CD4-positive, alpha-beta T cell treated with Interleukin-4 for 4 hours (primary cell): ENCODE results near the gene TEN1.
A peak's percentile ranks its signal among the peaks of the same experiment; 100 is the strongest.

Experiments
- DNase-seq: peaks from one replicate; pipeline ENCODE4 v3.0.0-alpha.2; 2020

The TEN1 gene

DNA sequence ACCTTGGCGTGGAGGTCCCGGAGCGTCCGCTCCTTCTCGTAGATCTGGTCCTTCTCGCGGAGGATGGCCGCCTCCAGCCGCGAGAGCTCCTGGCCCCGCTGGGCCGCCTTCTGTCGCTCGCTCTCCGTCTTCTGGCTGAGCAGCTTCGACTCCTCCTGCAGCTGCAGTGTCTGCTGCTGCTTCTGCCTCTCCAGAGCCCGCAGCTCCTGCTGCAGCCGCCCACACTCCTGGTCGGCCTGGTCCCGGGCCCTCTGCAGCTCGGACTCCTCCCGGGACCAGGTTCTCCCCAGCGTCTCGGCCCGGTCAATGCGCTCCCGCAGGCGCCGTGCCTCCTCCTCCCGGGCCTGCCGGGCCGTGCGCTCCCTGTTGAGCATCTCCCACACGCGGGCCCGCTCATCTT lies 29.2 kb downstream of the TEN1 start:
- no peak for DNase-seq

DNA sequence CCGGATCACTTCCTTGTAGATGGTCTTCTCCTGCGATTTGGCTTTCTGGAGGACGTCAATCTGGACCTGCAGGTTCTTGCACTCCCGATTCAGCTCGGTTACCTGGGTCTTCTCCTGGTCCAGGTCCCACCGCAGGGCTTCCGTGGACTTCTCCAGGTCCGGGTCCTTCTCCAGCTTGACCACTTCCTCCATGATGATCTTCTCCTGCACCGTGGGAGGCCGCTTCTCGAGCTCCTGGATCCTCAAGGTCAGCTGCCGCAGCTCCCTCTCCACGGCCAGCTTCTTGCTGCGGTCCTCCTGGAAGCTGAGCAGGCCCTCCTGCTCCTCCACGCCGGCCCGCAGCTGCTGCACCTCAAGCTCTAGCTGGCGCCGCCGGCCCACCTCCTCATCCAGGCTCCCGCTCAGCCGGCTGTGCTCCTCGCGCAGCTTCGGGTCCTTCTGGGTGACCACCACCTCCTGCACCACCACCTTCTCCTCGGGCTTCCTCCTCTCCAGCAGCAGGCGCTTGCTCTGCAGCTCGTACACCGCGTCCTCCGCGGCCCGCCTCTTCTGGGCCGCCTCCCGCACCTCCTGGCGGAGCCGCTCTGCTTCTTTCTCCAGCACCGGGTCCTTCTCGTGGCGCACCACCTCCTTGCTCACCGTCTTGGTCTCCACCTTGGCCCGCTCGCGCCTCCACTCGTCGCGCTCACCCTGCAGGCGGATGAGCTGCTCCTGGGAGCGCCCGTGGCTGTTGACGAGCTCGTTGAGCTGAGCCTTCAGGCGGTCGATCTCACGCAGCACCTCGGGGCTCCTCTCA lies 29.8 kb downstream of the TEN1 start:
- no peak for DNase-seq

DNA sequence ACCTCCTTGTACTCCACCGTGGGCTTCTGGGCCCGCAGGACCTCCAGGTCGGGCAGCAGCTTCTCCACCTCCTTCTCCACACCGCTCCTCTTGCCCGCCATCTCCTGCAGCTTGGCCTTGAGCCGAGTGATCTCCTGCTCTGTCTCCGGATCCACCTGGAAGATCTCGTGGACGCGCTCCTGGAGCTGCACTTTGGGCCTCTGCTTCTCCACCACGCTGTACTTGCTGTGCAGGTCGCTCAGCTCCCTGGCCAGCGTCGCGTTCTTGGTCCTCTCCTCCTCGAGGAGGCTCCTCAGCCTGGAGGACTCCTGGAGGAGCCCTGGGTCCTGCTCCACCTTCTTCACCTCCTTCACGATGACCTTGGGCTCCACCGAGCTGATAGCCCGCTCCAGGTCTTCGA lies 30.4 kb downstream of the TEN1 start:
- no peak for DNase-seq

DNA sequence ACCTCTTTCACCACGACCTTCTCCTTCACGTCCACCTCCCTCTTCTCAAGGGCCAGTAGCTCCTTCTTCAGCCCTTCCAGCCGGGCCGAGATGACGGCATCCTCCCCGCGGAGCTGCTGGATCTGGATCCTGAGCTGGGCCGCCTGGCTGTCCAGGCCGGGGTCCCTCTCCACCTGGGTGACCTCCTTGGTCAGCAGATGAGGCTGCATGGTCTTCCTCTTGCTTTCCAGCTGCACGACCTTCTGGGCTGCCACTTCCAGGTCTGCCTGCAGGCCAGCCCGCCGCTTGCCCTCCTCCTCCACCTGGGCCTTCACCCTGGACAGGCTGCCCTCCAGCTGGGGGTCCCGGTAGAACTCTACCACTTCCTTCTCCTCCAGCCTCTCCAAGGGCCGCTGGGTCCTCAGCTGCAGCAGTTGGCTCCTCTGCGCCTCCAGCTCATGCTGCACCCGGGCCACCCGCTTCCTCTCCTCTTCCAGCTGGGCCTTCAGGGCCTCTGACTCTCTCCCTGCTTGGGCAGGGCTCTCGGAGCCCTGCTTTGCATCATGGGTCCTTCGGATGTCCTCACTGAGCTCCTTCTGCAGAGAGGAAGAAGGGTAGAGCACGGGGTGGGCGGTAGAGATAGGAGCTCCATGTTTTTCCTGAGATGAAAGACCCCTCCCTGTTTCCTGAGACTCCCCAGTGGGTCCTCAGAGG lies 31.1 kb downstream of the TEN1 start:
- no peak for DNase-seq

DNA sequence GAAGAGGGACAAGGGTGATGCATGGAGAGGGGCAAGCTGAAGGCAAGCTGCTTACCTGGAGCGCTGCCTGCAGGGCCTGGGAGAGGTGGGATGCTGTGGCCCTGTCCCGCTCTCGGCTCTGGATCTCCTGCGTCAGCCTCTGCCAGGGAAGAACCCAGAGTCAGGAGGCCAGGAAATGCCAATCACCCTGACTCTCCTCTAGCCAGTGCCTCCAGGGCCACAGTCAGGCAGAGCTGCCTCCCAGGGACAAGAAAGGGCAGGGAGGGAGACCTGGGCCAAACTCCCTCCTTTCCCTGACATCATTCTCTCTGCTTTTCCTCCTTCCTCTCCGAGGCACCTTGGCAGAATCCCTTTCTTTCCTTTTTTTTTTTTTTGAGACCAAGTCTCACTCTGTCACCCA lies 32.9 kb downstream of the TEN1 start:
- no peak for DNase-seq

DNA sequence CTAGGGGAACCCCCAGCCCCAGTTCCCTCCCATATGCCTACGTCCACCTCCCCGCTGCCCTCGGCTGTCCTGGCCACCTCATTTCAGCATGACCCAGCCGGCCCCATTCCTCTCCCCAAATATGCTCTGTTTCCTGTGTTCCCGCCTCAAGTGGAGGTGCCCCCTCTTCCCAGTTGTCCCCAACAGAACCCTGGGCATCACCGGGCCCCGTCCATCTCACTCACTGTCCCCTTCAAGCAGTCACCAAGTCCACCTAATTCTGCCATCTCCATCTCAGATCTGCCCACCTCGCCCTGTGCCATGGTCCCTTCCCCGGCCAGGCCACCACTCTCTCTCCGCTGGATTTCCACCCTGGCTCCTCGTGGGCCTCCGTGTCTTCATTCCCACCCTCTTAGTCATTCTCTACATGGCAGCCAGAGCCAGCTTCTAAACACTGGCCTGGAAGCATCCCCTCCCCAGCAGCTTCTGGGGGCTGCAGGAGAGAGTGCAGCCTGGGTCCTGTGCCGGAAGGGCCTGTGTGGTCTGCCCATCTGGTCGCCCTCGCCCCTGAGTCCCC lies 34.4 kb downstream of the TEN1 start:
- DNase-seq: no peak

DNA sequence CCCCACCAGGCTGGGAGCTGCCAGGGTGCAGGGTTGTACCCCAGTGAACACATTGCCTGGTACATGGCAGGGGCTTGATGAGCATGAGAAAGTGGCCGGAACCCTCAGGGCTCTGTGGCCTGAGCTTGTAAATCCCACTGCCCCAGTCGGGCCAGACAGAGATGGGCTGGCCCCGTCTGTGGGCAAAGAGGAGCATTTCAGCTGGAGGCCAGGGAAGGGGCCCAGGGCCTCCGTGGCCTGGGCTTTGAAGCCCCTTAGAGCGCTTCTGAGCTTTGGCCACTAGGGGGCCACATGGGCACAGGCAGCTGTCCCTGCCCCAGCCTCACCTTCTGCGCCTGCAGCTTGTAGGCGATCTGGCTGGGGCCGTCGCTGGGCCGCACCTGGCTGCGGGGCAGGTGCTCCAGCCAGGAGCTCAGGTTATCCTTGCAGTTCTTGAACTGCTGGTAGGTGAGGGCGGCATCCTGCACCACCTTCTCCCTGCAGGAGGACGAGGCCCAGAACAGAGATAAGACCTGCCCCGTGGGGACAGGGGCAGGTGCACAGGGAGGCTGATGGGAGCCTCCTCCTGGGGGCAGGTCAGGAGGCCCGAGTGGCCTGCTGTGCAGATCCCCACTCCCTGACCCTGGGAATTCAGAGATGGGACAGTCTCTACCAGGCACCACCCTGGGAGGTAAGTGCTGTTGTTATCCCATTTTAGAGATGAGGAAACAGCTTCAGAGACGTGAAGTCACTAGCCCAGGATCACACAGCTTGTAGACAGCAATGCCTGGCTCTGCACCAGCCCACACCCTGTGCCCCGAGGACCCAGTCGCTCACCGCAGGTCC lies 35.3 kb downstream of the TEN1 start:
- DNase-seq: peak; percentile 75

DNA sequence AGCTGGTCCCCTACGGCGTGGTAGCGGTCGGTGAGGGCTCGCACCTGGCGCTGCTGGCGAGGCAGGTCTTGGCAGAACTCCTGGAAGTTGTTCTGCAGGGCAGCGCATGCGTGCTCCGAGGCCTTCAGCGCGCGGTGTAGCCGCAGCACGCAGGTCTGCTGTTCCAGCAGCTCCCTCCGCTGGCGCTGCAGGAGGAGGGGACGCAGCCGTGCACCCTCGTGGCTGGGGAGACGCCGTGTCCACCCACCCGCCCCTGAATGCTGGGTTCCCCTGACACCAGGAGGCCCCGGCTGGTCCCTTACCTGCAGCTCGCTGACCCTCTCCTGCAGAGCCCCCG lies 35.9 kb downstream of the TEN1 start:
- DNase-seq: no peak

DNA sequence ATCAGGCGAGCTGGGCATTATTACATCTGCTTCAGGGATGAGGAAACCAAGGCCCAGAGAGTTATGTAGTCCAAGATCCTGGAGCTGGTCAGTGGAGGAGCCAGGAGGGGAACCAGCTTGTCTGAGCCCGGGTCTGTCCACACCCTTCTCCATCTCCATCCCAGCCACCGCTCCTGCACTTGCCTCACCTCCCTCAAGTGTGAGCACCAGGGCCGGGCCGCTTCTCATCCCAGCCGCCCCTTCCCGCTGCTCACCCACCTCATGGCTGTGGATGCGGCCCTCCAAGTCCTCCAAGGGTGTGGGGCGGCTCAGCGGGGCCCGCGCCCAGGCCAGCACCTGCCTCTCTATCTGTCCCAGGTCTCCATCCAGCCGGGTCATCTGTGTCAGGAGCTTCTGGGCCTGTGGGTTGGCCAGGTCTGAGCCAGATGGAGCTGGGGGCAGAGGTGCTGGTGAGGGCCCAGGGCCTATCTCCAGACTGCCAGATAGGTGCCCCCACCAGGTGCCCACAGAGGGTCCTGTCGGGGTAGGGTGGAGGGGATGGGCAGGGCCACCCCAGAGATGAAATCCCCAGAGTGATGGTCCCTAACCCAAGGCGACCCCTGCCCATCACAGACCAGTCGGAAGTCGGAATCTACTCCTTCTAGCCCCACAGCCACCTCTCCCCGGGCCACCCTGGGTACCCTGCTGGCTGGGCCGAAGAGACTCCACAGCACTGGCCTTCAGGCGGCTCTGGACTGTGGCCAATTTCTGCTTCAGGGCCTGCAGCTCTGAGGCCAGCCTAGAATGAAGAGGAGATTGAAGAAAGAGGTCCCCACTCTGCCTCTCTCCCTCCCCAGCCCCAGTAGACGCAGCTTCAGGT lies 38.7 kb downstream of the TEN1 start:
- DNase-seq: no peak

DNA sequence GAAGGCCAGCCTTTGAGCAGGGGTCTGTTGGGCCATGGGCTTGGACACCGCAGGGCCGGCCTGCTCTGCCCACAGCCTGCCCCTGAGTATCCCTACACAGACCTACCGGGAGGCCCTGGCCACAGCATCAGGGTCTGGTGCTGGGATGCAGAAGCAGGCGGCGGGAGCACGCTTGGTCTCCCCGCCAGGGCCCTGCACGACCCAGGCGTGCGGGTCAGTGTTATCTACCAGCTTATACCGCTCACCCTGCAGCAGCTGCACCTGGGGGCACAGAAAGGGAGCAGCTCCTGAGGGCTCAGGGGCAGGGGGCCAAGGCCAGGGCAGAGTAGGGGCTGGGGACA lies 39.3 kb downstream of the TEN1 start:
- no peak for DNase-seq

DNA sequence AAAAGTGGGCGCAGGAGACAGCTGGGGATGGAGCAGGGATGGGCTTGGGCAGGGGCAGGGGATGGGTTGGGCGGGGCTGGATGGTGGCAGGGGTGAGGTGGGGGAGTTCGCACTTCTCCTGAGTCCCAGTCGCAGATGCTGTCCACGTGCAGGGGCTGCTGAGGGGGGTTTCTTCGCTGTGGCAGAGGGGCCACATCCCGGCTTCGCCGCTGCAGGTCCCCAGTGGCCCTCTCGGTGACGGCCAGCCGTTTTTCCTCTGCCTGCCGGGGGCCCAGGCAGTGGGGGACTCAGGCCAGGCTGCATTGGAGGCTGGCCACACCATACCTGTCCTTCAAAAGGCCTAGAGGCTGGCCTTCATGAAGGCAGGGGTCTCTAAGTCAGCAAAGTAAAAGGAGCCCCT lies 39.8 kb downstream of the TEN1 start:
- DNase-seq: no peak

DNA sequence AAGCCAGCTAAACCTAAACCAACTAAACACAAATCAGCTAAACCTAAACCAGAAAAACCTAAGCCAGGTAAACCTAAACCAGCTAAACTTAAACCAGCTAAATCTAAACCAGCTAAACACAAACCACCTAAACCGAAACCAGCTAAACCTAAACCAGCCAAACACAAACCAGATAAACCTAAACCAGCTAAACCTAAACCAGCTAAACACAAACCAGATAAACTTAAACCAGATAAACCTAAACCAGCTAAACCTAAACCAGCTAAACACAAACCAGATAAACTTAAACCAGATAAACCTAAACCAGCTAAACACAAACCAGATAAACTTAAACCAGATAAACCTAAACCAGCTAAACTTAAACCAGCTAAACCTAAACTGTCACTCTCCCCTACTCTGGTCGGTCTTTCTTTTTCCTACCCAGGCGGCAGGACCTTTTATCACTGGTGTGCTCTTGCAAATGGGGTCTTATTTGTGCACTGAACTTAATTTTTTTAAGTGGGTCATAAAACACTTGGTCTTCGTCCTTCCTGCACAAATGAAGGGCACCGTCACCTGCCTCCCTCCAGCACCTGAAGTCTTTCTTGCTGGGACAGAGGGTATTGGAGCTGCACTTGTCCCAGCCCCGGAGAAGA lies 40.9 kb downstream of the TEN1 start:
- no peak for DNase-seq

DNA sequence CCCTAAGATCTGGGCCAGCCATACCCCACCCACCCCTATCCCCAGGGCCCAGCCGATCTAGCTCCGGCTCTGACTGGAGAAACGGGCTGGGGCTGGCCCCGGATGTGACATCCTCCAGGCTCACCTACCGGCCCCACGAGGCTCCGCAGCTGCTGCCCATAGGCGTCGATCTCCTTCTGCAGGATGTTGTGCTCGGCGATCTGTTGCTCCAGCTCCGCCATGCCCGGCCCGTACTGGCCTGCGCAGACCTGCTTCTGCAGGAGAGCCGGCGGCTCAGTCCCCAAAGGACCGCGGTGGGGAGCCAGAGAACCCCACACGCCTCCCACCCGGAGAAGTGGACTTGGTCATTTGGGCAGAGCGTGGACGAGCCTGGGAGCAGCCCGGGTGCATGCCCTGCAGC lies 43.2 kb downstream of the TEN1 start:
- DNase-seq: no peak

DNA sequence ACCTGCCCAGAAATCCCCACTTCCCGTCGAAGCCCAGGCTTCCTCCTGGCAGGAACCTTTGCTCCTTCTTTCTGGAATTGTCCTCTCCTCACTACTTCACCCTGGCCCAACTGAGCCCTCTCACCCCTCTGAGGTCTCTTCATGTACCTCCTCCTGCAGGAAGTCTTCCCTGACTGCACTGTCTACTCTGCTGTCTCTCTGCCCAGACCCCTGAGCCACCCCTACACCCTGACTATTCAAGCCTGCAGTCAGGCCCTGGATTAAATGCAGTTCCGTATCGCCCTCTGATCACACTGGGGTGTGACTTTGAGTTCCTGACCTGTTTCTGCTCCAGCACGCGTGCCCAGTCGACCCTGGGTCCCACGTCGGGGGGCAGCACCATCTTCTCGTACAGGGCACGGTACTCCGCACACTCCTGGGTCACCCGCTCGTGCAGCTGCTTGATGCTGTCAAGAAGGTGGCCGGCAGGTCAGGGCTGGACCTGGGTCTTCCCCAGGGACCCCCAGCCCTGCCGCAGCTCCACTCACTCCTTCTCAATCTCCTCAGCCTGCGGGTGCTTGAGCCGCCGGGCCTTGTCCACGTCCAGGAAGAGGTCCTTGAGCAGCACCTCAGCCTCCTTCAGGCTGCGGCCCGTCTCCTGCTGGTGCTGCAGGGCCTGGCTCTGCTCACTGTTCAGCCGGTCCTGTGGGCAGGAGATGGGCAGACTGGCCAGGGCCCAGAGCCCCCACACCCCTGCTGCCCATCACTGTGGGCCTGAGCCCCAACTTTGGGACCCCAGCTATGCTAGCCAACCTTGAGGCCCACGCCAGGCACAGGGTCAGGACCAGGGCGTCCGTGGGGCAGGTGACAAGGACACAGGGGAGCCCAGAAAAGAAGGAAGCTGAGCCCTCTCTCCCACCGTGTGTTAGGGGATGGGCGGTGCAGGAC lies 44.2 kb downstream of the TEN1 start:
- DNase-seq: no peak

DNA sequence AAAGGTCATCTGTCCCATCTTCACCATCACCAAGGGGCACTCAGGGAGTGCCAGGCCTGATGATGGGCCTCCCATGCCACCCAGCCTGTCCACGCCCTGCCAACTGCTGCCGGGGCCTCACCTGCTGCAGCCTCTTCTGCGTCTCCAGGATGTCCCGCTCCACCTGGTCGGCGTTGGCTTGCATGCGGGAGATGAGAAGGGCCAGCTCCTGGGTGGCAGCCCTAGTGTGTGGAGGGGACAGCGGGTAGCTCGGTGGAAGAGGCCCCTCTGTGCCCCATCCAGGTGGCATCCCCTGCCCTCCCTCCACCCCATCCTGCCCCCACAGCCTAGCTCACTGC lies 44.8 kb downstream of the TEN1 start:
- no peak for DNase-seq

DNA sequence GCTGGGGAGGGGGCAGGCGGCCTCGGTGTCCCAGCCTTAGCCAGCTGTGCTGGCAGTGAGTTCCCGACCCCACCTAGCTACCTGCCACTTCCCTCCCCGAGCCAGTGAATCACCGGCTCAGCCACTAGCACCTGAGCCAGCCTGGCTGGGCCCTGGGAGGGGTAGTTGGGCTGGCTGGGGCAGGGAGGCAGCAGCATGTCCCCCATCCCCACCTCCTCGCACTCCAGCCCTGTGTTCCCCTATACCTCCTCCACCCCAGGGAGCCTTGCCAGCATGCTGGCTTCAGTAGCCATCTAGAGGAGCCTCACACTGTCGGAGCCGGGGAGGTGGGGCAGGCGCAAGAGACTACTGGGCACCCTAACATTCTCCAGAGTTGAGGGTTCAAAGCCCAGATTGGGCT lies 45.3 kb downstream of the TEN1 start:
- no peak for DNase-seq

DNA sequence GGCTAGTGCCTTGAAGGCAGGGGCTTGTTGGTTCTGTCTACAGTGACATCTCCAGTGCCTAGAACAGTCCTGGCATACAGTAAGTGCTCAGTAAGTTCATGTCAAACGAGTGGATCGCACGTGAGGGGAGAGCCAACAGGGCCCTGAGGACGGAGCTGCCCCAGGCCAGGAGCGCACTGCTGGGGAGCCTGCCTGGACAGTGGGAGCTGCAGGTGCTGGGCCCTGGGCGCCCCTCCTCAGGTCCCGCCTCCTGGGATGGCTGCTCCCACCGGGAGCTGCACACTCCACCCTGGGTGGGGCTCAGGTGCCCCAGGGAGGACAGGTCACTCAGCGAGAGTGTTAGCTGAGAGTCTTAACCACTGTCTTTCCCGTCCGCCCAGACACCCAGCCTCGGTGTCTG lies 46.3 kb downstream of the TEN1 start:
- no peak for DNase-seq

DNA sequence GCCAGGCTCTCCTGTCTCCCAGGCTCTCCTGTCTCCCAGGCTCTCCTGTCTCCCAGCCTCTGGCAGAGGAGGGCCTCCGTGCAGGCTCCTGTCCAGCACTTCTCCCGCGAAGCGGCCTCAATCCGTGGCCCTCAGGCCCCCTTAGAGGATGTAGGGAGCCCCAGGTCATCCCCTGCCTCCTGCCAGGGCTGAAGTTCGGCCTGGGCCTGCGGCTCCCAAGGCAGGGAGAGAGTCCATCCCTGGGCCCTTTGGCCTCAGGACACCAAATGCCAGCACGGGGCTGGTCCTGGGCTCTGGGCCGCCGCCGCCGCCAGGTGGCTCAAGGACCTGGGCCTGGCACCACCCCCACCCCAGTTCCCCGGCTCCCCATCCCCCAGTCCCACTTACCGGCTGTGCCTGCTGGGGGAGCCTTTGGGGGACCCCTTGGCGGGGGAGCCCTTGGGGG lies 47.7 kb downstream of the TEN1 start:
- DNase-seq: no peak

DNA sequence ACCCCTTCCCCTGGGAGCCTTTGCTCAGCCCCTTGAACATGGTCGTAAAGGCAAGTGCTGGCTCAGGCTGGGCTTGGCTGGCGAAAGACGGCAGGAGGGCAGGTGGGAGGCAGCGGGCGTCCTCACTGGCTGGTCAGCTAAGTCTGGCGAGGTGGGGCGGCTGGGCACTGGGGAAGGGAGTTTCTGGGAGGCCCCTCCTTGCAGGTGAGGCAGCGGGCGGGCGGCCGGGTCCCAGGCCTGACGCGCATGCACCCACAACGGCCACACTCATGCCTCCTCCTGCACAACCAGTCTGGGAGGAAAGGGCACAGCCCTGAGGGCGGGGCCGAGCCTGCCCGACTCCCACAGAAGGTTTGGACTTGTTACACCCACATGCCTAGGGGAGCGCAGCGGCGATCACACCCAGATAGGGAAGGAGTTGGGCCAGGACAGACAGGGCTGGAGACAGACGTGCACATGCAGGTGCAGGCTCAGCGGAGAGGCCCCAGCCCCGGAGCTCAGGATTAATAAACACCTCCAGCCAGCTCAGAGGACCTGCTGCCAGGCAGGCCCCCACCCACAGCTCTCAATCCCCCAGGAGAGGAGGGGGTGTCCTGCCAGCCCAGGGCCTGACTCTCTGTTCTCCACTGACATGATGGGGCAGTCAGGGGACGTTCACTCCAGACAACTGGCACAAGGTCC lies 48.3 kb downstream of the TEN1 start, which contains the start of gene EVPL:
EVPL (minus strand) TSS at position 148 of the 681 bp plus-strand sequence; CDS start at position 40, 108 bp downstream.
- no peak for DNase-seq

DNA sequence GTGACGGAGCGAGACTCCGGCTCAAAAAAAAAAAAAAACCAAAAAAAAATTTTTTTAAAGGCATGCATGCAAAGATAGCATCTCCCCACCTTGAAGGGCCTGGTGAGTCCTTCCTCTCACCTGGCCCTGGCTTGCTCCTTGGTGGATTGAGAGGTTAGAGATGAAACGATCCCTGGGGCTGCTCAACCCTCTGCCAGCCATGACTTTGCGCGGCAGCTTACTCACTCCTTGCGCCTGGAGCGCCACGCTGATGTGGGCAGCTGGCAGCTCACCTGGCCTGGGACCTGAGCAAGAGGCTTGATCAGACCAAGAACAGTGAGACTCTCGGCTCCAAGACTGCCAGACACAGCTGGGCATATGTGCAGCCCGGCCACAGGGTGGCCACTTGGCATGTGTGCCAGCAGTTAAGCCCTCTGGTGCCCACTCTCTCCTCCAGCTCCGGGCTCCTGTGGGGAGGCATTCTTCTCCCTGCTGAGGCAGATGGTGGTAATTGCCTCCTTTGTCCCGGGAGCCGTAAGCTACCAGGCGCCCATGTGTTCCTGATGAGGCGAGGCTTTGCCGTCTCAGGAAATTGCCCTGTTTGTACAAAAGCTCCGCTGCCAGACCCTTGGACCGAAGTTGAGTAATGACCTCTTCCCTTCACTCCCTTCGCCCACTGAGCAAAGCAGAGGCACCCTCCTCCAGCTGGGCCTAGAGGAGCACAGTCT lies 53.2 kb downstream of the TEN1 start:
- no peak for DNase-seq
